AG04450 (cell line): Measurements from ENCODE around the gene SMAD9. TPM values are rescaled to one million over a fixed set of nuclear protein-coding genes. Genes with fewer than 3 reads are reported as not detected.
A peak's percentile ranks its signal among the peaks of the same experiment; 100 is the strongest.

Experiments
- CTCF ChIA-PET: fragments of 300-600, 350-600 bp; formaldehyde crosslinking; extraction: SDS; loops from one replicate; lab custom pipeline; 2022; ENCODE audit warnings: antibody characterized with exemption, inconsistent platforms; lab: Charles Lee
- POLR2A ChIA-PET: fragments of 350-600 bp; formaldehyde crosslinking; extraction: SDS; loops from one replicate; lab custom pipeline; 2021; ENCODE audit warnings: antibody characterized with exemption, inconsistent platforms; lab: Yijun Ruan, JAX
- DNase-seq: peaks from one replicate; pipeline ENCODE4 v3.0.0-alpha.2; 2011; ENCODE audit warnings: low read depth, low spot score
- H3K27ac ChIP-seq: one replicate; pipeline ENCODE4 v1.5.1; 2012; ENCODE audit warnings: low read depth, low read length, control low read depth
- H3K27me3 ChIP-seq: one replicate; pipeline ENCODE4 v1.6.0; 2012; ENCODE audit warnings: low read length; ENCODE audit not compliant: control insufficient read depth, insufficient read depth
- H3K4me3 ChIP-seq: 2 replicates; pipeline ENCODE4 v1.5.1; 2011; ENCODE audit warnings: mild to moderate bottlenecking, low read depth, low read length, control low read depth
- H3K9me3 ChIP-seq: 2 replicates; pipeline ENCODE4 v1.5.1; 2012; ENCODE audit warnings: low read length; ENCODE audit not compliant: control insufficient read depth, insufficient read depth
- CTCF ChIP-seq: IDR thresholded peaks from 2 replicates; pipeline ENCODE4 v1.5.1; 2011; ENCODE audit warnings: low read depth, low read length, control low read depth, inconsistent platforms
- polyA minus RNA-seq: library from RNA; depleted of rRNA, polyadenylated mRNA; stranded (reverse); fragments of >200 nt; gene quantifications from 2 replicates; pipeline ENCODE4 v1.2.3, GENCODE V29; 2011; rRNA and poly(A)+ RNA removed
- polyA plus RNA-seq: library from polyadenylated mRNA; depleted of rRNA; stranded (reverse); fragments of >200 nt; gene quantifications from 2 replicates; pipeline ENCODE4 v1.2.3, GENCODE V29; 2011; rRNA removed

The SMAD9 gene
- polyA plus RNA-seq (4.7 and 5.3 TPM in 2 replicates), polyA minus RNA-seq (5.3 and 5.6 TPM in 2 replicates)

DNA sequence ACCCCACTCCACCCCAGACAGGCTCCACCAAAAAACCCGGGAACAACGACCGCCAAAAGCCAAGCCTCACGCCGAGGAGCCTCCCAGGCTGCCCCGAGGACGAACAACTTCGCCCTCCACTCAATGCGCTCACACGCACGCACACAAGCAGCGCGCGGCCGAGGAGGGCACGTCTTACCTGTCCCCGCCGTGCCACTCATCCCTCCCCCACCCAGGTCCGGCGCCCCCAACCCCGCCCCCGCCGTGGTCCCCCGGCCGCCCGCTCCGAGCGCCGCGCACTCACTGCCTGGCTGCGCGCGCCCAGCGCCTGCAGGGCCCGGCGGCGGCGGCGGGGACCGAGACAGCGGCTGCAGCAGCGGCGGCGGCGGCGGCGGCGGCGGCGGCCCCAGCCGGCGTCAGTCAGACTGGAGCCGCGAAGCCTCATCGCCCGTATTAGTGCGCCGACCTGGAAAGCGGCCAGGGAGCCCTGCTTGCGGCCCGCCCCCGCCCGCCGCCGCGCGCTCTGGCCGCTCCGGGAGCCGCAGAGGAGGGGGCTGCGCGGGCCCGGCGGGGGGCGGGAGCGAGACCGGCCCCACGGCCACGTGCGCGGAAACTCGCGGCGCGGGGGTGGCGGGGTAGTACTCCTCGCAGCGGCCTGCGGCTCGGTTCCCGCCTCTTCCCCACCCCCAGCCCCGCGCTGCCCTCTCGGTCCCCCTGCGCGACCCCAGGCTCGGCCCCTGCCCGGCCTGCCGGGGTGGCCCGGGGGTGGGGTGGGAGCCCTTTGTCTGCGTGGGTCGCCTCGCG, at the start of gene SMAD9:
Gene SMAD9, minus strand, starts transcription at position 406 of the 783 bp plus-strand sequence. CDS start 40,549 bp downstream, outside the sequence.
- ChIA-PET POLR2A (interaction anchor here (0.5 kb wide), 1 partner anchor 1512 kb away, joined by 3 read pairs; no protein-coding TSS in a partner anchor), CTCF (no interaction called here)
- Histone ChIP-seq H3K9me3 (no peaks in the 10 kb centered on the region), H3K27me3 (no peaks in the 10 kb centered on the region), H3K4me3 (peak within 1 kb of the TSS; percentile 75), H3K27ac (peak within 1 kb of the TSS; percentile 25)
- TF ChIP-seq CTCF = no peak
- no peak for DNase-seq

DNA sequence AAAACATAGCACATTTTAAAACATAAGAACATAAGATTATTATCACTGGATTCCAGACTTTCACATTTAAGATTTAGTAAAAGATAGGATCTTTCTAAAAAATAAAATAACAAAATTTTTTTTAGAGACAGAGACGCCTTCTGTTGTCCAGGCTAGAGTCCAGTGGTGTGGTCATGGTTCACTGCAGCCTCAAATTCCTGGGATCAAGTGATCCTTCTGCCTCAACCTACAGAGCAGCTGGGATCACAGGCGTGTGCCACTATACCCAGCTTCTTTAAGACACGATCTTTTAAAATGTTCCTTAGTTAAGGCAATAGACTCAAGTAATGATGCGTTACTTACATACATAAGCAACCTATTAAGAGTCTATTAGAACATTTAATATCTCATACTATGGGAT, 46.4 kb upstream of the SMAD9 start:
- DNase-seq = no peak
- ChIA-PET POLR2A (no interaction called here), CTCF (interaction anchor here (1.2 to 2.7 kb wide), 2 partner anchors 14 to 108 kb away, joined by 4 to 20 read pairs; no protein-coding TSS in a partner anchor)
- H3K9me3 ChIP-seq = no peaks in the 10 kb centered on the region
- H3K4me3 ChIP-seq = no peak overlapping the region
- H3K27ac ChIP-seq = no peak overlapping the region
- TF ChIP-seq CTCF = no peak
- H3K27me3 ChIP-seq = no peaks in the 10 kb centered on the region

GRCh38 chr13:36965767-36966166, 45.7 kb upstream of the SMAD9 start:
- ChIA-PET POLR2A (no interaction called here), CTCF (interaction anchor here (1.2 to 2.7 kb wide), 2 partner anchors 15 to 107 kb away, joined by 4 to 20 read pairs; no protein-coding TSS in a partner anchor)
- Histone ChIP-seq H3K27ac (no peak overlapping the region), H3K9me3 (no peaks in the 10 kb centered on the region), H3K27me3 (no peaks in the 10 kb centered on the region), H3K4me3 (no peak overlapping the region)
- peak; percentile 33 for DNase-seq
- no peak for TF ChIP-seq CTCF

DNA sequence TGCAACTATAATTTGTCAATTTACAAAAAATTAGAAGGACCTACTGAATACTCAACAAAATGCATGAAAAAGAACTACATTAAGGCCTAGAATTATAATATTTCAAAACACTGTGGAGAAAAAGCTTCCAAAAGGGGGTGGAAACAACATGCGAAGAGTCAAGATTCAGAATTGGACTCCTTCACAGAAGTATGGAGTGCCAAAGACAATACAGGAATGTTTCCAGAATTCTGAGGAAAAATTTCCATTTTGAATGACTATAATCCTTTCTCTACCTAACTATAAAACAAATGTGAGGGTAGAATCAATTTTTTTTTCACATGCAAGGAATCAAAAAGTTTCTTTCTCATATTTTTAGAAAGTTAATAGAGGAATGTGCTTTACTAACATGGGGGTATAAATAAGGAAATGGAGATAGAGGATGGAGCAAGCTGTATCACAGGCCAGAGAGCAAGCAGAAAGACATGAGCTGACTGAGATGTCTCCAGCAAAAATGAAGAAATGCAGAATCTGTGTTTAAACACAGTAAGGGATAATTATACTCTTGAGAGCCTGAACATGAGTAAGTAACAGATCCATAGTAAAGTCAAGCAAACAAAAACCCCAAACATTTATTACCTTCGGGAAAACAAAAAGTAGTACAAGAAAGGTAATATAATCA, 39.5 kb upstream of the SMAD9 start:
- H3K9me3 ChIP-seq = no peaks in the 10 kb centered on the region
- H3K4me3 ChIP-seq = no peak overlapping the region
- no peak overlapping the region for H3K27ac ChIP-seq
- DNase-seq = no peak
- POLR2A ChIA-PET = no interaction called here
- TF ChIP-seq CTCF = no peak
- no peaks in the 10 kb centered on the region for H3K27me3 ChIP-seq
- CTCF ChIA-PET = interaction anchor here (1.0 to 1.8 kb wide), 3 partner anchors 22 to 111 kb away, joined by 3 to 11 read pairs (median 5); no protein-coding TSS in a partner anchor

DNA sequence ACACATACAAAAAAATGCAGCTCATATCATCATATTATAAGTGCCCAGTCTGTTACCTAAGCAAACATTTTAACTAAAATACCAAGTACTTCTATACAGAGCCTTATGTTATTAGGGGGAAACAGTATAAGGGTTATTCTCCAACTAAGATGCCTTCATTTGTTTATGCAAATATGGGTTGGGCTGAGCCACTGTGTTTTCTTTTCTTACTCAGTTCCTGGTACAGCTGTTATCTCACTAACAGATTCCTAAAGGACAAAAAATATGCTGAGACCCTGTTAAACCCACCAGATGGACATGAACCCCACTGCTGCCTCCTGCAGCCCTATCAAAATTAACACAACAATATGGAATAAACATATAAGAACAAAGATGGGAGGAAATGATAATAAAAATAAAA, 34.5 kb upstream of the SMAD9 start:
- no peak overlapping the region for H3K27ac ChIP-seq
- no peak for TF ChIP-seq CTCF
- H3K4me3 ChIP-seq = no peak overlapping the region
- H3K27me3 ChIP-seq = no peaks in the 10 kb centered on the region
- POLR2A ChIA-PET = no interaction called here
- H3K9me3 ChIP-seq = no peaks in the 10 kb centered on the region
- CTCF ChIA-PET = no interaction called here
- DNase-seq = no peak
